GM12872 (cell line): ENCODE measurements around the gene ABL1.

Experiments
- TF ChIP-seq, protein P1 (sequence below): IDR thresholded peaks from 3 replicates; pipeline ENCODE4 v1.5.1; 2011; ENCODE audit warnings: low read depth, mild to moderate bottlenecking, low read length, moderate library complexity; ENCODE audit not compliant: insufficient read depth

The ABL1 gene

DNA sequence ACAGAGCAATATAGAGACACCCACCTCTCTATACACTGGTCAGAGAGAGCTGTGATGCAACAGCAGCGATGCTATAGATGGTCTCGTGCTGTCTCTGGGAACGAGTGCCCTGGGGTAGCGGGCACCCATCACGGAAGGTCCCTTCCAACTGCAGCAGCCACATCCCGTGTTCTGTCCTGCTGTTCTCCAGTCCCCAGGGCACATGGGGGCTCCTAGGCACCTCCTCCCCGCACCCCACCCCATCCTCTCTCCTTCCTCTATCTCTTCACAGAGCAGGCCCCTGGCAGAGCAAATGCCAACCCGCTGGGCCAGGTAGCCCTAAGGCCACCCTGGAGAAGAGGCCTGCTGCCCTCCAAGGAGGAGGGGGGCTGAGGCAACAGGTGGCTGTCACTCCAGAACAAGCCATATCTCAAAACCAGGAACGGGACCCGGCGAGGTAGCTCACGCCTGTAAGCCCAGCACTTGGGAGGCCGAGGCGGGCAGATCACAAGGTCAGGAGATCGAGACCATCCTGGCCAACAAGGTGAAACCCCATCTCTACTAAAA lies 95.8 kb downstream of the ABL1 start:
- TF ChIP-seq, protein P1, sequence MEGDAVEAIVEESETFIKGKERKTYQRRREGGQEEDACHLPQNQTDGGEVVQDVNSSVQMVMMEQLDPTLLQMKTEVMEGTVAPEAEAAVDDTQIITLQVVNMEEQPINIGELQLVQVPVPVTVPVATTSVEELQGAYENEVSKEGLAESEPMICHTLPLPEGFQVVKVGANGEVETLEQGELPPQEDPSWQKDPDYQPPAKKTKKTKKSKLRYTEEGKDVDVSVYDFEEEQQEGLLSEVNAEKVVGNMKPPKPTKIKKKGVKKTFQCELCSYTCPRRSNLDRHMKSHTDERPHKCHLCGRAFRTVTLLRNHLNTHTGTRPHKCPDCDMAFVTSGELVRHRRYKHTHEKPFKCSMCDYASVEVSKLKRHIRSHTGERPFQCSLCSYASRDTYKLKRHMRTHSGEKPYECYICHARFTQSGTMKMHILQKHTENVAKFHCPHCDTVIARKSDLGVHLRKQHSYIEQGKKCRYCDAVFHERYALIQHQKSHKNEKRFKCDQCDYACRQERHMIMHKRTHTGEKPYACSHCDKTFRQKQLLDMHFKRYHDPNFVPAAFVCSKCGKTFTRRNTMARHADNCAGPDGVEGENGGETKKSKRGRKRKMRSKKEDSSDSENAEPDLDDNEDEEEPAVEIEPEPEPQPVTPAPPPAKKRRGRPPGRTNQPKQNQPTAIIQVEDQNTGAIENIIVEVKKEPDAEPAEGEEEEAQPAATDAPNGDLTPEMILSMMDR = no peak

DNA sequence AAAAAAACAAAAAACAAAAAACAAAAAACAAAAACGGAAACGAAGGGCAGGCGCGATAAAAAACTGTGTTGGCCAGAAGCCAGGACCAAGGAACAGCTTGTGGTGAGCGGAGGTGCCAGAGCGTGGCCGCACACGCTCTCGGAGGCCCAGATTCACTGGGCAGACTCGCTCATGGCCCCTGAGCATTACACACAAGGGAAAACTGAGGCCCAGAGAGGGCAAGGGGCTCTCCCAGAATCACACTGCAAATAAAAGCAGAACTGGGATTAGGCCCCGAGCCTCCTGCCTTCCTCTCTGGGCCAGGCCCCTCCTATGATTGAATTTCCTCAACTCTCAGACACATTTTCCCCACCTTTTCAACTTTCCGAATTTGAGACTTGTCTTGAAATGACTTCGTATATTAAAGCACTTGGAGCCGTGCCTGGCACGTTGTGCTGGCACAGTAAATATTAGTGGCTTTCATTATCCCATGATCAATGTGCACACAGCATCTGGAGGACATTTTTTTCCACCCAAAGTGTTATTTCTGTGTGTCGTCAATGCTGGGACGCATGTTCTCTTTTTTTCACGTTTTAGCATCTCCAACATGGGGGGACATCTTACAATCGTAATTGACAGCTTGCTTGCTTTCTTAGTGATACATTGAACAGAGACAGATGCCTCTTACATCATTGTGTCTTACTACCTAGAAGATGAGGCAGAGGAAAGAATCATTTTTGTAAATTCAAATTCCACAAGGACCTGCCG lies 96.6 kb downstream of the ABL1 start:
- TF ChIP-seq, protein P1 = no peak

GRCh38 chr9:130932255-130933079 lies 97.4 kb downstream of the ABL1 start:
- TF ChIP-seq, protein P1 = 0 out of 3 replicates have a peak, but pooled peaks have one; percentile 6

DNA sequence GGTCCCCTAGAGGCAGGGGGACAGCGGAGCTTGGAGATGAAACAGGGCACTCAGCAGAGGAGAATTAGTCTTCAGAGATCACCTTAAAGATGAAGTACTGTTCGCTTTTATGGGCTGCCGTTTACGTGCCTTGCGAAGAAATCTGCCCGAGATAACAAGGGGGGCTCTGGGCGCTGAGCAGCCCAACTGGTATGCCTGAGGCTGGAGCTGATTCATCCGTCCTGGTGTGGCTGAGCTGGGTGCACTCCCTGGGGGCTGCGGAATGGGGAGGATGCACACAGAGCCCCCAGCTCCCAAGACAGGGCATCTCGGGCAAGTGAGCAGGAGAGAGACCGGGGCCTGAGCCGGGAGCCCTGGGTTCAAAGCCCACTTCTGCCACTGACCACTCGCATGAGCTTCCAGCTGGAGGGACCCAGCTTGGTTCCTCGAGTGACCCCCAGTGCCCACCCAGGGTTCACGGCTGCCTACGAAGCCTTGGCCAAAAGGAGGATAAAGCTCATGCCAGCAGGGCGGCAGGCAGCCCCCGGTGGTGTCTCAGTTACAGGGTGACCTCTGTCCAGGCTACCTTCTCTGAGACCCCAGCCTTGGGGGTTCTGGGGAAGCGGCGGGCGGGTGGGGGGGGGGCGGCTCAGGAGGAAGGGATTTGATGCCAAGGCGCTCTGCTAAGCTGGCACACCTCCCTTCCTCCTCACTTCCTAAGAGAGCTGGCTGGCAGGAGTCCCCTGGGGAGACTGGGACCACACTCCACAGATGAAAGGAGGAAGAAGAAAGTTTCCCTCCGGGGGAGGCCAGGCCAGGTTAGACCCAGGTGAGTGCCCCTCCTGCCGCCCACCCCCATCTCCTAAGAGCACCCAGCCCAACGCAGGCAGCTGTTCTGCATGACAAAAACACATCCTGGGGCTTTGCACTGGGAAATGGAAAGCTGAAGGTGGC lies 98.3 kb downstream of the ABL1 start:
- TF ChIP-seq, protein P1 = no peak

DNA sequence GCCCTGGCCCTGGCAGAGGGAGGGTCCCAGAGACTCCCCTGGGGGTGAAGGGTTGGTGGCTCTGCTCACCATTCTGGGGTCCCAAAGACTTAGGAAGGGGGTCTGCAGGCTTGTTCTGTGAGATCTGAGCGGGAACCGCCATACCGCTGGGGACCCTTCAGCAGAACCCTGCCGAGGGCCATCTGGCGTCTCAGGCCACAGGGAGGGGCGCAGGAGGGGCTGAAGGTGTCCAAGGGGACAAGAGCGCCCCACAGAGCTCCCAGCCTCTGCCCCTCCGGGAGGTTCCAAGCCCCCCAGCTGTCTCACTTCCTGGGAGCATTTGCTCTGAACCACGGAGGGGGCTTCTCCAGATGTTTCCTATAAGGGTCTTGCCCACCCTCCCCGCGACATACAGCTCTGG lies 99.2 kb downstream of the ABL1 start:
- TF ChIP-seq, protein P1 = no peak

DNA sequence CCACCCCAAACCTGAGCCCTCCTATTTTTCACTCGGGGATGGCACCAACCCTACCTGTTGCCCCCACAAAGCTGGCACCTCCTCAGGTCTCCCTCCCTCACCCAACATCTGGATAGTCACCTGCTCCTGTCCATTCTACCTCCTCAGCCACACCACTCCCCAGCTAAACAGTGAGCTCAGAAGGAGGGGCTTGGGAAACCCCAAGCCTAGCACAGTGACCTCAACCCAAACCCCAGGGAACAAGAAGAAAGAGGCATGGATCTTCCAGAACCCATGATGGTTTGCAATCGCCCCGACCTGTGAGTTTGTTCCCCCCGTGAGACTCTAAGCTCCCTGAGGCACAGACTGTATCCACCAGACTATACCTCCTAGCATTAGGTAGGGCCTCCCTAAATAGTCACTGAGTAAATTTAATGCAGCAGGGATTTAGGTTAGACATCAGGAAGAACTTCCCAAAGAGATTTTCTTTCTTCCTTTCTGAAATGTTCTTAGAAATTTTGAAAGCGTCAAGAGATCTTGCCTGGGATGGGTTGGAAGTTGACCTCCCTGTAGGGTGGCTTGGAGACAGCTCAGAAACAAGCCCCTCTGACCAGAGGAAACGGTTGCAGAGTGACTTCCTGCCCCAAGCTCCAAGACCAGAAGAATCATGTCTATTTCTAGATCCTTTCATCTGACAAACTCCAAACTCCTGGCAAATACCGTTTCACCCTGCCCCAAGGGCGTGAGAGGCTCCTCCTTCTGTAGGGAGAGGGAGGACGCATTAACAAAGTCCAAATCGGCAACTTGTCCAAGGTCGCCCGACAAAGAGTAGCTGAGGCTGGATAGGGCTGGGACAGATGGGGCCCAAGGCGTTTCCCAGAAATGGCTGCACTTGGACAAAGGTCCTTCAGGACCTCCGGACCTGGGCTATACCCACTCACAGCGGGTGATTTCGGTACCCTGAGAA lies 99.9 kb downstream of the ABL1 start:
- TF ChIP-seq, protein P1 = no peak
